ENCODE results near the gene SLC22A3. TPM values are rescaled to one million over a fixed set of nuclear protein-coding genes. Genes with fewer than 3 reads are reported as not detected.

The SLC22A3 gene
- total and polyA plus RNA-seq, 2 donors (not counting 1 experiment from before 2014, with no cell fraction given) = not detected

GRCh38 chr6:160327981-160328380 lies 20.2 kb upstream of the SLC22A3 start:
- Histone ChIP-seq H3K79me2 (ENCODE audit: control insufficient read depth, insufficient read depth, low read length) (no peaks in the 10 kb centered on the region), H3K27me3 (replicated peaks in 1 of 4; ENCODE audit: control extremely low read depth in 1 of 4, control insufficient read depth in 3 of 4, insufficient read depth in 4 of 4, low read length in 3 of 4) (no peaks in the 10 kb centered on the region), H3K9me3 (ENCODE audit: control extremely low read depth in 1 of 3, control insufficient read depth in 2 of 3, insufficient read depth in 1 of 3, low read length in 2 of 3) (no peaks in the 10 kb centered on the region), H2AFZ (ENCODE audit: insufficient read depth, low read depth, low read length, poor library complexity, severe bottlenecking) (no peak overlapping the region), H4K20me1 (ENCODE audit: control insufficient read depth, insufficient read depth, low read length, poor library complexity, severe bottlenecking) (no peaks in the 10 kb centered on the region), H3K27ac (ENCODE audit: low read length in 2 of 2) (no peak overlapping the region), H3K36me3 (replicated peaks in 1 of 2; ENCODE audit: control extremely low read depth in 1 of 2, control insufficient read depth in 1 of 2, extremely low read depth in 1 of 2, insufficient read depth in 2 of 2, low read length in 1 of 2) (no peaks in the 10 kb centered on the region), H3K4me2 (replicated peaks; ENCODE audit: low read depth, low read length, poor library complexity, severe bottlenecking) (no peak overlapping the region), H3K4me1 (ENCODE audit: control insufficient read depth in 2 of 2, insufficient read depth in 2 of 2, low read length in 2 of 2) (no peaks in the 10 kb centered on the region), H3K9ac (ENCODE audit: low read length) (no peak overlapping the region), H3K4me3 (ENCODE audit: control extremely low read depth in 1 of 5, extremely low read depth in 1 of 5, insufficient read depth in 1 of 5, low read depth in 2 of 5, low read length in 4 of 5) (no peak overlapping the region)
- TF ChIP-seq CTCF (IDR thresholded peaks at IDR 0.05) (no peak), EZH2 (IDR thresholded peaks at IDR 0.05; ENCODE audit: borderline replicate concordance, insufficient read depth, low read depth, low read length, poor library complexity, severe bottlenecking) (no peak)
- DNase-seq (no peak), ATAC-seq (ENCODE audit: low read depth) (no peak)
- intact Hi-C loops (cut with micrococcal nuclease) = no loop called here
- no peak overlapping the region for H3K27ac Mint-ChIP-seq
- peaks cover 11% of the 10 kb centered on the region for H3K27me3 Mint-ChIP-seq
- no peaks in the 10 kb centered on the region for H3K4me1 Mint-ChIP-seq
- no peak overlapping the region for H3K4me3 Mint-ChIP-seq
- no peaks in the 10 kb centered on the region for H3K9me3 Mint-ChIP-seq (ENCODE audit: insufficient read depth)
- ChIA-PET CTCF (no interaction called here), POLR2A (no interaction called here)
- no CpG with 5 or more reads among the region's 3 CpGs for whole genome bisulfite sequencing (ENCODE audit: insufficient coverage)

- 69% methylated on average over 6 of the region's 8 CpGs for WGBS (ENCODE audit: insufficient coverage)
- intact Hi-C loops (cut with micrococcal nuclease) = no loop called here
- CTCF ChIA-PET = no interaction called here
- no peaks in the 10 kb centered on the region for H3K27me3 ChIP-seq (replicated peaks in 1 of 4; ENCODE audit: control extremely low read depth in 1 of 4, control insufficient read depth in 3 of 4, insufficient read depth in 4 of 4, low read length in 3 of 4)
- no peak overlapping the region for H2AFZ ChIP-seq (ENCODE audit: insufficient read depth, low read depth, low read length, poor library complexity, severe bottlenecking)
- no peaks in the 10 kb centered on the region for H3K4me1 Mint-ChIP-seq
- H3K36me3 ChIP-seq (replicated peaks in 1 of 2; ENCODE audit: control extremely low read depth in 1 of 2, control insufficient read depth in 1 of 2, extremely low read depth in 1 of 2, insufficient read depth in 2 of 2, low read length in 1 of 2) = no peaks in the 10 kb centered on the region
- H3K27me3 Mint-ChIP-seq = peaks cover 14% of the 10 kb centered on the region
- no peak for DNase-seq
- H3K4me3 Mint-ChIP-seq = no peak overlapping the region
- POLR2A ChIA-PET = no interaction called here
- H3K27ac ChIP-seq (ENCODE audit: low read length in 2 of 2) = no peak overlapping the region
- H3K9me3 ChIP-seq (ENCODE audit: control extremely low read depth in 1 of 3, control insufficient read depth in 2 of 3, insufficient read depth in 1 of 3, low read length in 2 of 3) = no peaks in the 10 kb centered on the region
- H3K27ac Mint-ChIP-seq = no peak overlapping the region
- TF ChIP-seq EZH2 (IDR thresholded peaks at IDR 0.05; ENCODE audit: borderline replicate concordance, insufficient read depth, low read depth, low read length, poor library complexity, severe bottlenecking) (no peak), CTCF (IDR thresholded peaks at IDR 0.05) (no peak)
- H3K4me2 ChIP-seq (replicated peaks; ENCODE audit: low read depth, low read length, poor library complexity, severe bottlenecking) = no peak overlapping the region
- no peaks in the 10 kb centered on the region for H4K20me1 ChIP-seq (ENCODE audit: control insufficient read depth, insufficient read depth, low read length, poor library complexity, severe bottlenecking)
- no peak for ATAC-seq (ENCODE audit: low read depth)
- H3K4me1 ChIP-seq (ENCODE audit: control insufficient read depth in 2 of 2, insufficient read depth in 2 of 2, low read length in 2 of 2) = no peaks in the 10 kb centered on the region
- no peaks in the 10 kb centered on the region for H3K9me3 Mint-ChIP-seq (ENCODE audit: insufficient read depth)
- H3K9ac ChIP-seq (ENCODE audit: low read length) = no peak overlapping the region
- no peaks in the 10 kb centered on the region for H3K79me2 ChIP-seq (ENCODE audit: control insufficient read depth, insufficient read depth, low read length)
- H3K4me3 ChIP-seq (ENCODE audit: control extremely low read depth in 1 of 5, extremely low read depth in 1 of 5, insufficient read depth in 1 of 5, low read depth in 2 of 5, low read length in 4 of 5) = no peak overlapping the region
Measured at GRCh38 chr6:160328447-160328846, 19.7 kb upstream of the SLC22A3 start.
